ENCODE measurements around the gene SEC24B. TPM values are rescaled to one million over a fixed set of nuclear protein-coding genes. Genes with fewer than 3 reads are reported as not detected.
A peak's percentile ranks its signal among the peaks of the same experiment; 100 is the strongest.

SEC24B gene
- 10 to 100 TPM; 25.7 to 27.0 TPM for total RNA-seq

DNA sequence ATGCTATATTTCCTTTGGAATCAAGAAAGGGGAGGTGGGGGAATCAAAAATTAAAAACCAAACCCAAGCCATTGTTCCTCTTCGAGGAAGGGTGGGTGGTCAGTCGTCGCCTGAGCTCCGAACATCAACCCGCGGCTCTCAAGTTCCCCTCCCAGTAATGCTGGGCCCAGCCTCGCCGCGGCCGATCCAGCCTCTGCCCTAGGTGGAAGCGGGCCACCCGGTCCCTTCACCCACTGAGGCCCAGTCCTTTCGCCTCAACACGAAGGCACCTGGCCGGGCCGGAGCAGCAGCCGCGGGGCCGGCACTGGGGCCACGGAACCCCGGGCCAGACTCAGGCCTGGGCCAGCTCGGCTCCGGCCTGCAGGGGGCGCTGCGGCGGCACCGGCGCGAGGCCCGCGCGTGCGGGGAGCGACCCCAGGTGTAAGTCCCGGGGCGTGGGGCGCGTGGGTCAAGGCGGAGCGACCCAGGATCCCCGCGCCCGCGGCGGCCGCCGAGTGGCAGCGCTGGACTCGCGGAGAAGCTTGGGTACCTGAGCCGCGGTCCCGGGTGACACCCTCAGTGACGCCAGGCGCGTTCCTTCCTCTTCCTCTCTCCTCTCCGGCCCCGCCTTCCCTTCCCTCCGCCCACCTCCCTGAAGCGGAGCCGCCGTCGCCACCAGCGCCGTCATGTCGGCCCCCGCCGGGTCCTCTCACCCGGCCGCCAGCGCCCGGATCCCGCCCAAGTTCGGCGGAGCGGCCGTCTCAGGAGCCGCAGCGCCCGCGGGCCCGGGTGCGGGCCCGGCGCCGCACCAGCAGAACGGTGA lies at the start of gene SEC24B:
TSS of gene SEC24B (plus strand) at position 611 of the 802 bp plus-strand sequence. CDS start at position 666, 55 bp downstream.
- H3K27me3 Mint-ChIP-seq = no peaks in the 10 kb centered on the region
- ChIA-PET CTCF (interaction anchor here (0.5 to 3.5 kb wide), 54 partner anchors 8 to 731 kb away, joined by 3 to 33 read pairs (median 4); partner anchors contain the start of genes CASP6, CFI, GAR1 and MCUB), POLR2A (interaction anchor here (0.8 to 4.1 kb wide), 18 partner anchors 8 to 763 kb away, joined by 3 to 53 read pairs (median 4); partner anchors contain the start of genes CASP6, GAR1, MCUB and PLA2G12A)
- peak within 1 kb of the TSS; percentile 84 for H3K4me3 Mint-ChIP-seq
- no peaks in the 10 kb centered on the region for H3K9me3 Mint-ChIP-seq
- DNase-seq = peak; percentile 91
- H3K36me3 Mint-ChIP-seq (ENCODE audit: low read depth) = peaks cover 11% of the 10 kb centered on the region
- H3K27ac Mint-ChIP-seq = peak within 1 kb of the TSS; percentile 83
- peaks cover 57% of the 10 kb centered on the region for H3K4me1 Mint-ChIP-seq

DNA sequence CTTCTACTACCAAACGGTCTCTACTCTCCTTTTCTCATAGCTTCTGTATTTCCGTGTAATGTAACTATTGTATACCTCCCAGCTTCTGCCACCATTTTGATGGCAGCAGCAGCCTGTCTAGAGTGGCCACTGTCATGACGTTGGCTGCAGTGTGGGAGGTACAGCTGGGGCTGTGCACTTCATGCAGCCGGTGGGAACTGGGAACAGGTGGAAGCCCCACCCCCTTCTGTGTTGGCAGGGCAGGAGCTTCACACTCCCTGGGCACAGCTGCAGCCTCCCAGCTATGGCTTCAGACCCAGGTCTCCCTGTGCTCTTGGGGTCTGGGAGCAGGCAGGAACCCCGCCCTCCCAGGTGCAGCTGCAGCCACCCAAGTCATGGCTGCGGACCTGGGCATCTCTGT lies 49.8 kb upstream of the SEC24B start:
- Mint-ChIP-seq H3K36me3 (ENCODE audit: low read depth) (no peaks in the 10 kb centered on the region), H3K4me1 (no peaks in the 10 kb centered on the region), H3K9me3 (no peaks in the 10 kb centered on the region), H3K27me3 (peaks cover 10% of the 10 kb centered on the region), H3K4me3 (no peak overlapping the region), H3K27ac (no peak overlapping the region)
- DNase-seq = no peak
- CTCF ChIA-PET = no interaction called here
- POLR2A ChIA-PET = interaction anchor here (1.2 kb wide), 1 partner anchor 35 kb away, joined by 3 read pairs; no protein-coding TSS in a partner anchor

DNA sequence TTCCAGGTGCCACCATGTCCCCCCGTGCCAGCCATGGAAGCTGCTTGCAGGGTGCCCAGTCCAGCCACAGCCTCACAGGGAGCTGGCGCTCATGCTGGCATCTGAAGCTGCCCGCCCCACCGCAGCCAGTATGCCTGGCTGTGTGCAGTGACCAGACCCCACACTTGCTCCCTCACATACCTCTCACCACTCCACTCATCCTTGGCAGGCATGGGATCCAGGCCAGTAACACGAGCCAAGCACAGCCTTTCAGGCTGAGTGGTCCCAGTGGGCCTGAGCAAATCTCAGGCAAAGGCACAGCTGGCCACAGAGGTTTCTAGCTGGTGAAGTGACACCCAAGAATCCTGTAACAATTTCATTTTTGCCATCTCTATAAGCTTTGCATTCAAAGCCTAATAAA lies 48.4 kb upstream of the SEC24B start:
- no peaks in the 10 kb centered on the region for H3K9me3 Mint-ChIP-seq
- no peak overlapping the region for H3K27ac Mint-ChIP-seq
- H3K36me3 Mint-ChIP-seq (ENCODE audit: low read depth) = no peaks in the 10 kb centered on the region
- ChIA-PET POLR2A (no interaction called here), CTCF (interaction anchor here (0.6 kb wide), 1 partner anchor 32 kb away, joined by 3 read pairs; no protein-coding TSS in a partner anchor)
- no peak overlapping the region for H3K4me3 Mint-ChIP-seq
- no peak for DNase-seq
- H3K4me1 Mint-ChIP-seq = no peaks in the 10 kb centered on the region
- peaks cover 12% of the 10 kb centered on the region for H3K27me3 Mint-ChIP-seq

DNA sequence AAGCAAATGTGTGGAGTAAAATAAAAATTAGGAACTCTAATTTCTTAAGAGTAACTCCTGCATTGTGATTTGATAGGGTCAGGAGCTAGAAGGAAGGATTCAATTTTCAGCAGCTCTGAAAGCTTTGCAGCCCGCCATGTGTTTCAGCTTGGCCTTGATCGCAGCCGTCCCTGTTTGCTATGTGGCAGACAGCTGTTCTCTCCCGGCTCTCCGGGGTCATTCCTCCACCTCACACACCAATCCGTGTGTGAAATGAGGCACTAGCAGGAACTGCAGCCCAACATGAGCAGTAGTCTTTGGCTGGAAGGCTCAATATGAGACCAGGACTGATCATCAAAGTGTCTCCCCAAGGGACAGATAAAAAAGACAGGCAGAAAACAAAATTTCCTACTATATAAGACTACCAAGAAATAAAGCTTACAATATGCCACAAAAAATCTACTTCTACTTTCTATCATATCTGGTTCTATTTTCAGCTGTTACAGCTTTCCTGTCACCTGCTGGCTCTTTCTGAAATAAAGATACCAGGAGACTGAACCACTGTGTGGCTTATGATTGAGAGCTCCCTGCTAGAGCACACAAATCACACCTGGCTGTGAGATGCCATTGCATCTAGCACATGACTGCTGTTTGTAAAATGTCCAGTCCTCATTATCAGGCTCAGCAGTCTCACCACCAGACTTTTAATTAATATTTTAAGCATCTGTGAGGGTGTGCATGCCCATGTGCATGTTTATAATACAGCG lies 44.1 kb upstream of the SEC24B start:
- H3K4me1 Mint-ChIP-seq = no peaks in the 10 kb centered on the region
- no peak for DNase-seq
- ChIA-PET POLR2A (no interaction called here), CTCF (interaction anchor here (0.6 to 0.8 kb wide), 2 partner anchors 9 to 926 kb away, joined by 3 to 5 read pairs; no protein-coding TSS in a partner anchor)
- H3K9me3 Mint-ChIP-seq = no peaks in the 10 kb centered on the region
- H3K27me3 Mint-ChIP-seq = peaks cover 12% of the 10 kb centered on the region
- no peaks in the 10 kb centered on the region for H3K36me3 Mint-ChIP-seq (ENCODE audit: low read depth)
- no peak overlapping the region for H3K4me3 Mint-ChIP-seq
- H3K27ac Mint-ChIP-seq = no peak overlapping the region

DNA sequence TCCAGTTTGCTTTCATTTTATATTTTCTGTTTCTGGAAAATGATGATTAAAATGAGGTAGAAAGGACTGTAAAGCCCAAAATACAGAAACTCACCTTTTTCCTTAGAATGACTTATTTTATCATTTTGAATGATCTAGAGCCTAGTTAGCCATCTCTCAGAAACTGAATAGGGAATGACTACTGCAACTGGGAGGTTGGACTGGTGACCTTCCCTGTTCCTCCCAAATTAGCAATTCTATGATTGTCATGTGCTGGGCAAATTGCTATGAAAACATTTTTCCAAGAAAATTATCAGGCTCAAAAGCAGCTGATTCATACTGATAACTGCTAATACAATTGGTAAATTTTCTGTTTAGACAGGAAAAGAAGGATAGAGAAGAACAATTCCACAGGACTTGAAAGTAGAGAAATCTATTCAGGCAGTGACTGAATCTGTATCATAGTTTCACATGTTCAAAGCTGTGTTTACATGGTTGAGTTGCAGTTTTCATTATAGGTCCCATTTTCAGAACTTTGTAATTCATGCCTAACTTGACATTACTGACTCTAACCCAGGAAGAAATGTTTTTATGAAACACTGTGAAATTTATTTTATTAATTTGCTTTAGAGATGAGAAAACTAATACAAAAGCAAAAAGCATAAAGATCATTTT lies 43.4 kb upstream of the SEC24B start:
- Mint-ChIP-seq H3K27me3 (peaks cover 12% of the 10 kb centered on the region), H3K4me1 (no peaks in the 10 kb centered on the region), H3K4me3 (no peak overlapping the region), H3K9me3 (no peaks in the 10 kb centered on the region), H3K36me3 (ENCODE audit: low read depth) (no peaks in the 10 kb centered on the region), H3K27ac (no peak overlapping the region)
- POLR2A ChIA-PET = no interaction called here
- CTCF ChIA-PET = interaction anchor here (0.8 kb wide), 1 partner anchor 9 kb away, joined by 3 read pairs; no protein-coding TSS in a partner anchor
- DNase-seq = no peak

DNA sequence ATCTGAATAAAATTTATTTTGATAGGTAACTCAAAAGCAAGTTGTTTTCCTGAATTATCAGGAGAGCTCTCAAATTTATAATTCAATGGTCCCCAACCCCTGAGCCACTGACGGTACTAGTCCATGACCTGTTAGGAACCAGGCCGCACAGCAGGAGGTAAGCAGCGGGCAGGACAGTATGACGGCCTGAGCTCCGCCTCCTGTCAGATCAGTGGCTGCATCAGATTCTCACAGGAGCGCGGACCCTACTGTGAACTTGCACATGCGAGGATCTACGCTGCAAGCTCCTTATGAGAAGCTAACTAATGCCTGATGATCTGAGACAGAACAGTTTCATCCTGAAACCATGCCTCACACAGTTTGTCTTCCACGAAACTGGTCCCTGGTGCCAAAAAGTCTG lies 37.9 kb upstream of the SEC24B start:
- Mint-ChIP-seq H3K4me3 (no peak overlapping the region), H3K27me3 (peaks cover 19% of the 10 kb centered on the region), H3K36me3 (ENCODE audit: low read depth) (no peaks in the 10 kb centered on the region), H3K27ac (no peak overlapping the region), H3K4me1 (no peaks in the 10 kb centered on the region), H3K9me3 (no peaks in the 10 kb centered on the region)
- POLR2A ChIA-PET = no interaction called here
- DNase-seq = no peak
- CTCF ChIA-PET = interaction anchor here (1.3 kb wide), 1 partner anchor 10 kb away, joined by 3 read pairs; no protein-coding TSS in a partner anchor

DNA sequence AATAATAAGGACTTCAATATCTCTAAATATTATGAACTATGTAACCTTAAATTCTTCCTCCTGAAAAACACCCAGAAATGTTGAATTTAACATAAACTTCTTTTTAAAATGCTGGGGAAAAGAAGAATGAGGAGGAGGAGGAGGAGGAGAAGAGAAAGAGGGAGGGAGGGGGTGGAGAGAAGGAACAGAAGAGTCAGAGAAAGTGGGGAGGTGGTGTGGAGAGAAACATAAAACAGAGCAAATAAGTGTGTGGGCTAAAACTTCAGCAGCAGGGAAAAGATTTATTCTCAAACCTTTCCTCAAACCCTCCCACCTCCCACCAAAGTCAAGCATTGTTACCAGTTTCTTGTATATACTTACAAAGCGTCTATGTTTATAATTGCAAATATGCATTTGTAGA lies 34.7 kb upstream of the SEC24B start:
- Mint-ChIP-seq H3K9me3 (no peaks in the 10 kb centered on the region), H3K36me3 (ENCODE audit: low read depth) (no peaks in the 10 kb centered on the region), H3K4me3 (no peak overlapping the region), H3K4me1 (no peaks in the 10 kb centered on the region), H3K27me3 (peaks cover 22% of the 10 kb centered on the region), H3K27ac (no peak overlapping the region)
- POLR2A ChIA-PET = no interaction called here
- no peak for DNase-seq
- CTCF ChIA-PET = no interaction called here

DNA sequence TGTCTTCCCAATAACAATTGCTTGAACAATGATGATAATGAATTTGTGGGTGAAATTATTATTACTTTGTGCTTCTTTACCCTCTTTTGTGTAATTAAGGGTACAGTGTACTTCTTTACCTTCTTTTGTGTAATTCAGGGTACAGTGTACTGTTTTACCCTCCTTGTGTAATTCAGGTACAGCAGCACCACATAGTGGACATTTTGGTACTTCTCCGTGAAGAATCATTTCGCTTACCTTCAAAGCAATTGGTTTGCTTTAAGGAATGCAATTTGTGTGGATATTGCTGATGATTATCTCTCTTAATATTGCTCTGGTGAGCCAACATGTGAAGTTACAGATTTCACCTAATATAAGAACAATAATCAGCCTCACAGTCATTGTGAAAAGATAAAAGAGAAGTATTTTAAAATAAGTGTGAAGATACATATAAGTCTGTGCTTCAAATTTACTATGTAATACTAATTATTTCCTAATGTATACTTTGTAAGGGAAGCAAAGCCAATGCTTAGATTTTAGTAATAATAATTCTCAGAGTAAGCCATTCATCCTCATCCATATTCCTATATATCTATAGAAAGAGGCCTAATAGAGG lies 27.2 kb upstream of the SEC24B start:
- no peaks in the 10 kb centered on the region for H3K9me3 Mint-ChIP-seq
- H3K36me3 Mint-ChIP-seq (ENCODE audit: low read depth) = no peaks in the 10 kb centered on the region
- H3K27me3 Mint-ChIP-seq = peaks cover 10% of the 10 kb centered on the region
- H3K27ac Mint-ChIP-seq = no peak overlapping the region
- no peaks in the 10 kb centered on the region for H3K4me1 Mint-ChIP-seq
- CTCF ChIA-PET = interaction anchor here (0.6 to 1.3 kb wide), 7 partner anchors 11 to 834 kb away, joined by 3 to 4 read pairs (median 3); no protein-coding TSS in a partner anchor
- POLR2A ChIA-PET = no interaction called here
- peak; percentile 28 for DNase-seq
- no peak overlapping the region for H3K4me3 Mint-ChIP-seq

DNA sequence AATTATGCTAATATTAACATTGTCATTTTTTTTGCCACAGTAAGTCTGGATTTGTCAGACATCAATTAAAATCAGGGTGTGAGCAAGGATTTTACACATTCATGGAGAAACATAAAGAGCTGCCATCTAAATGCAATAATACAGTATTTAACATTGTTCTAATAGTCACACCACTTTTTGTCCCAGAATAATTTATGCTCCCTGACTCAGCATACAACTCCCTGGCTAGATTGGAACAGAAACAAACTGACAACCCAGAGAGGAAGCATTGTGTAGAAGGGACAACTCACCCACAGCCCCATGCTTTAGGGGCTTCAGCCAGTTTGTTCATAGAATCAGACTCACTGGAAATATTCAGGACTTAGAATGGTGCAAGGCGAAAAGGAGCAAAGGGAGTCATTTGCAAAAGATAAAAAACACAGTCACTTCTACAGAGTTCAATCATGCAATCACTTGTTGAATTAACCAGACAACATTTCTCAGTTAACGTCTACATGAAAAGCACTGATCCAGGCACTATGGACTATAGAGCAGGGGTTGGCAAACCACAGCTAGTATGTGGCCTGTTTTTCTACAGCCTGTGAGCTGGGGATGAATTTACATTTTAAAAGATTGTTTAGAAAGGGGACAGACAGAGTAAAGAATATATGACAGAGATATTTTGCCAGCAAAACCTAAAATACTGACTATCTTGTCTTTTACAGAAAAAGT lies 26.4 kb upstream of the SEC24B start:
- ChIA-PET POLR2A (no interaction called here), CTCF (no interaction called here)
- H3K27ac Mint-ChIP-seq = no peak overlapping the region
- no peak overlapping the region for H3K4me3 Mint-ChIP-seq
- H3K36me3 Mint-ChIP-seq (ENCODE audit: low read depth) = no peaks in the 10 kb centered on the region
- H3K27me3 Mint-ChIP-seq = peaks cover 5% of the 10 kb centered on the region
- no peak for DNase-seq
- no peaks in the 10 kb centered on the region for H3K4me1 Mint-ChIP-seq
- no peaks in the 10 kb centered on the region for H3K9me3 Mint-ChIP-seq

DNA sequence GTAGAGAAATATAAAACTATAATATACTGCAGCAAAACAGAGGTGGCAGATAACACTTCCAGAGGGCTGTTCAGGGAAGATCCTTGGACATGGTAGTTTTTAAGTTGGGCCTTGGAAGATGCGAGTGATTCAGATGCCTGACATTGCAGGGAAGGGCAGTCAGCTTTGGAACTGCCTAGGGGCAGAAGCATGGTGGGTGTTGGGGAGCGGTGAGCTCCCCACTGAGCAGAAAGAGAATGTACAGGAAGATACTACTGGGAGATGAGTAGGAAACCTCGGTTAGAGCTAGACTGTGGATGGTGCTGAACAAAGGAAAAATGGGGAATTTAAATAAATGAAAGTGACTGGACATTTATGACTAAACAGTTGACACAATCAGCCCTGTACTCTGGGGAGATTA lies 24.9 kb upstream of the SEC24B start:
- Mint-ChIP-seq H3K27me3 (peaks cover 5% of the 10 kb centered on the region), H3K27ac (no peak overlapping the region), H3K4me1 (no peaks in the 10 kb centered on the region), H3K36me3 (ENCODE audit: low read depth) (no peaks in the 10 kb centered on the region), H3K9me3 (no peaks in the 10 kb centered on the region), H3K4me3 (no peak overlapping the region)
- POLR2A ChIA-PET = no interaction called here
- CTCF ChIA-PET = no interaction called here
- no peak for DNase-seq

DNA sequence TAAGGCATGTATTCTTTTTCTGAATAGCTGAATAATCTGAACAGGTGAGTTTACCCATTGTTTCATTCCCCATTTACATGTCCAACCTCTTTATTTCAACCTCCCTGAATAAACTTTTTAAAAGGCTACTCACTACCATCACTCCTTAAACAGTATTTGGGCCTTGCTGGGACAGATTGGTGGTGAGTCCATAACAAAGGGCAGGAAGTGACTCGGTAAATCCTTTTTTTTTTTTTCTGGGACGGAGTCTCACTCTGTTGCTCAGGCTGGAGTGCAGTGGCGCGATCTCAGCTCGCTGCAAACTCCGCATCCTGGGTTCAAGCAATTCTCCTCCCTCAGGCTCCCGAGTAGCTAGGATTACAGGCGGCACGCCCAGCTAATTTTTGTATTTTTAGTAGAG lies 23.4 kb upstream of the SEC24B start:
- CTCF ChIA-PET = interaction anchor here (2.2 kb wide), 1 partner anchor 22 kb away, joined by 8 read pairs; no protein-coding TSS in a partner anchor
- Mint-ChIP-seq H3K27ac (no peak overlapping the region), H3K27me3 (peaks cover 3% of the 10 kb centered on the region), H3K4me3 (no peak overlapping the region), H3K4me1 (no peaks in the 10 kb centered on the region), H3K36me3 (ENCODE audit: low read depth) (no peaks in the 10 kb centered on the region), H3K9me3 (no peaks in the 10 kb centered on the region)
- POLR2A ChIA-PET = interaction anchor here (1.4 kb wide), 1 partner anchor 23 kb away, joined by 4 read pairs; the partner anchor contains the start of gene SEC24B
- no peak for DNase-seq

DNA sequence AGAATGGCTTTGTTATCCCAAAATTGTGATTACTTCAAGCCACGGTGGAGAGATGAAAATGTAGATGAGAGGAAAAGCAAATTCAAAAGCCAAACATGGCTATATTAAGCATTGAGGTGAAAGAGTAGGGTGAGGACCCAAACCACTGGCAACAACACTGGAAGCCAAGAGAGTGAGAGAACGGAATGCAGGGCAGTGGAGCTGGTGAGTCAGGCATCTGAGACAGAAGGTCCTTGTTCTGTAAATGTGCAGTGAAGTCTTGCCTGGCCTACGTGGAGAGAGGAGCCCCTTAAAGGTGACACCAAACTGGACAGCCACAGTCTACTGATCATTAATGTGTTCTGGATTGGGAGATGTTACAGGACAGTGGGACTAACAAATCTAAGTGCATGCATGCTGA lies 22.8 kb upstream of the SEC24B start:
- no peak overlapping the region for H3K27ac Mint-ChIP-seq
- no peaks in the 10 kb centered on the region for H3K4me1 Mint-ChIP-seq
- ChIA-PET POLR2A (interaction anchor here (1.4 kb wide), 1 partner anchor 22 kb away, joined by 4 read pairs; the partner anchor contains the start of gene SEC24B), CTCF (interaction anchor here (2.2 kb wide), 1 partner anchor 22 kb away, joined by 8 read pairs; no protein-coding TSS in a partner anchor)
- H3K27me3 Mint-ChIP-seq = no peaks in the 10 kb centered on the region
- DNase-seq = no peak
- no peaks in the 10 kb centered on the region for H3K9me3 Mint-ChIP-seq
- no peak overlapping the region for H3K4me3 Mint-ChIP-seq
- no peaks in the 10 kb centered on the region for H3K36me3 Mint-ChIP-seq (ENCODE audit: low read depth)

Data from activated CD4-positive, alpha-beta memory T cell treated with anti-CD3 and anti-CD28 coated beads, Interleukin-2, amount 10 ng/mL, durations not matched to agents 7 days and 5 days (primary cell).